ENCODE data around the gene CDK19.

DNA sequence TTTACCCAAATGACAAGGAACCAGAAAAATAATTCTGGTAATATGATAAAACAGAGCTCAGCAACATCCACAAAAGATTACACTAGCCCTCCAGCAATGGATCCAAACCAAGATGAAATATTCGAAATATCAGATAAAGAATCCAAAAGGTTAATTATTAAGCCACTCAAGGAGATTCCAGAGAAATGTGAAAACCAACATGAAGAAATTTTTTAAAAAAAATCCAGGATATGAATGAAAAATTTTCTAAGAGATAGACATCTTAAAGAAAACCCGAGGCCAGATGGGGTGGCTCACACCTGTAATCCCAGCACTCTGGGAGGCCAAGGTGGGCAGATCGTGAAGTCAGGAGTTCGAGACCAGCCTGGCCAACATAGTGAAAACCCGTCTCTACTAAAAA, 124.4 kb downstream of the CDK19 start:
- TF ChIP-seq POLR2A (IDR thresholded peaks at IDR 0.05) (no peak), CTCF (IDR thresholded peaks at IDR 0.05 in 4 of 5, conservative IDR thresholded peaks at IDR 0.05 in 1 of 5) (no peak)
